Activated CD8-positive, alpha-beta T cell treated with anti-CD3 and anti-CD28 coated beads, Interleukin-2, amount 10 ng/mL, durations not matched to agents 7 days and 5 days (primary cell): ENCODE measurements around the gene SF3A1. TPM values are rescaled to one million over a fixed set of nuclear protein-coding genes. Genes with fewer than 3 reads are reported as not detected.
A peak's percentile ranks its signal among the peaks of the same experiment; 100 is the strongest.

Experiments
- ATAC-seq: fragments of 150-1000 bp; cut with Tn5 transposase; one replicate; pipeline ENCODE4 v1.10.0; 2021; ENCODE audit warnings: moderate library complexity
- CTCF ChIA-PET: fragments of 350-600 bp; sonication (Branson Sonifier 250); formaldehyde crosslinking; loops from one replicate; lab custom pipeline; 2021; ENCODE audit warnings: antibody characterized with exemption; lab: Charles Lee
- POLR2A ChIA-PET: fragments of 350-600 bp; sonication (Branson Sonifier 250); formaldehyde crosslinking; loops from one replicate; lab custom pipeline; 2021; ENCODE audit warnings: antibody characterized with exemption; lab: Charles Lee
- DNase-seq: peaks from one replicate; pipeline ENCODE4 v3.0.0-alpha.2; 2020
- H3K27ac Mint-ChIP-seq: one replicate; pipeline ENCODE4 v1.8.0; 2021; ENCODE audit warnings: mild to moderate bottlenecking, mixed read lengths
- H3K27me3 Mint-ChIP-seq: one replicate; pipeline ENCODE4 v1.8.0; 2021; ENCODE audit warnings: low read depth, mixed read lengths
- H3K36me3 Mint-ChIP-seq: one replicate; pipeline ENCODE4 v1.8.0; 2021; ENCODE audit warnings: low read depth, mixed read lengths
- H3K4me1 Mint-ChIP-seq: one replicate; pipeline ENCODE4 v1.8.0; 2021; ENCODE audit warnings: low read depth, mixed read lengths
- H3K4me3 Mint-ChIP-seq: one replicate; pipeline ENCODE4 v1.8.0; 2021; ENCODE audit warnings: mild to moderate bottlenecking, mixed read lengths
- H3K9me3 Mint-ChIP-seq: one replicate; pipeline ENCODE4 v1.8.0; 2022; ENCODE audit warnings: mixed read lengths; ENCODE audit not compliant: insufficient read depth
- total RNA-seq, 2 experiments: library from RNA; stranded (reverse); gene quantifications; one replicate each; pipeline ENCODE4 v1.2.3, GENCODE V29; 2021

SF3A1 gene
- total RNA-seq, 2 experiments from 2014 or later, result 211 to 246 TPM

DNA sequence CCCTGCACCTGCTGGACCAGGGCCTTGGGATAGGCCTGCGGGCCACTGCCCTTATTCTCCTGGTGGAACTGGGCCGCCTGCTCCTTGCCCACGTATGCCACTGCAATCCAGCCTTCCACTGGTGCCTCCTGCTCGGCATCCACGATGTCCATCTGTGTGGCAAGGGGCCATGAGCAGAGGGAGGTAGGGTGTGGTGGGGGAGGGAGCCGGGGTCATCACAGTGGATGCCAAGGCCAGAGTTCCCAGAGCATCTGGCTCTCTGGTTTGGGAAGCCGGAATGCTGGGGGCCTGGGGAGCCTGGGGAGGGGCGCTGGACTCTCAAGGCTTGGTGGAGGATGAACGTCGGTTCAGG lies 29.9 kb upstream of the SF3A1 start:
- no peaks in the 10 kb centered on the region for H3K27me3 Mint-ChIP-seq
- POLR2A ChIA-PET, result interaction anchor here (0.6 to 4.0 kb wide), 3 partner anchors 37 to 645 kb away, joined by 3 to 32 read pairs (median 4); partner anchors contain the start of gene CASTOR1
- H3K4me1 Mint-ChIP-seq, result peaks cover 26% of the 10 kb centered on the region
- H3K9me3 Mint-ChIP-seq, result no peaks in the 10 kb centered on the region
- no peaks in the 10 kb centered on the region for H3K36me3 Mint-ChIP-seq
- ATAC-seq, result no peak
- peak overlapping the region; percentile 68 for H3K27ac Mint-ChIP-seq
- peak overlapping the region; percentile 79 for H3K4me3 Mint-ChIP-seq
- no peak for DNase-seq
- CTCF ChIA-PET, result interaction anchor here (0.7 to 17.8 kb wide), 11 partner anchors 9 to 131 kb away, joined by 3 to 346 read pairs (median 3); partner anchors contain the start of genes CASTOR1 and SEC14L2

DNA sequence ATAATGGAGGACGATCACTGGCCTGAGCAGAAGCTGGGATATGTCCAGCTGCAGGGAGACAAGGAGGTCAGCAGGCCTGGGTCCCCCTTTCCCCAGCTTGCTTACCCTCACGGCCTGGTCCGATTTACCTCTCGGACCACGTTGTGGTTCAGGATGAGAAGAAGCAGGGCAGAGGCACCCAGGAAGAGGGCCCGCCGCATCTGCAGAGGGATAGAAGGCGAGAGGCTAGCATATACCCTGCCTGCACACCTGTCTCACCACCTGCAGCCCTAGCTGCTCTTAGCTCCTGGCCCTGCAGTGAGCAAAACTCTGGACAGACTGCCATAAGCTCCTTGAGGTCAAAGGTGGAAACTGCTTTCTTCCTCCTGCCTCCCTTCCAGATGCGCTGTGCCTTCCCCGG lies 29.2 kb upstream of the SF3A1 start:
- no peaks in the 10 kb centered on the region for H3K9me3 Mint-ChIP-seq
- H3K4me1 Mint-ChIP-seq, result peaks cover 20% of the 10 kb centered on the region
- DNase-seq, result no peak
- H3K36me3 Mint-ChIP-seq, result no peaks in the 10 kb centered on the region
- H3K4me3 Mint-ChIP-seq, result peak overlapping the region; percentile 79
- H3K27me3 Mint-ChIP-seq, result no peaks in the 10 kb centered on the region
- H3K27ac Mint-ChIP-seq, result no peak overlapping the region
- ChIA-PET CTCF (interaction anchor here (0.7 to 17.8 kb wide), 7 partner anchors 11 to 130 kb away, joined by 3 to 346 read pairs (median 3); partner anchors contain the start of genes CASTOR1, CCDC157, MTFP1 and SEC14L2), POLR2A (interaction anchor here (1.2 to 4.0 kb wide), 3 partner anchors 38 to 97 kb away, joined by 3 to 32 read pairs (median 4); partner anchors contain the start of gene CASTOR1)
- no peak for ATAC-seq

DNA sequence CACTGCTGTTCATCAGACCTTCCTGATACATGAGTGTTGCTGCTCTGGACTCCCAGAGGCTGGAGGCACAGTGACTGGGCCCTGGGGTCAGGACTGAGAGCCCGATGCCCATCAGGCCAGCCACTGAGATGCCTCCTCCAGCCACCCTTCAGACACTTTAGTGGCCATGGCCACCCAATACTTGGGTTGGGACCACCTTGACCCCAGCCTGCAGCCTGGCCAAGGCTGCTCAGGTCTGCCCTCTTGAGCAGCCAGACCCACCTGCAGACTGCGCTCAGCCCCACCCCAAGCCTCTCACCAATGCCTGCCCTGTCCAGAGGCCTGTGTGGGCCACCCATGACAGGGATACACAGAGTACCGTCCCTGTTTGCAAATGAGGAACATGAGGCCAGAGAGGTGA lies 26.4 kb upstream of the SF3A1 start:
- DNase-seq (no peak), ATAC-seq (no peak)
- Mint-ChIP-seq H3K9me3 (no peaks in the 10 kb centered on the region), H3K4me1 (peaks cover 15% of the 10 kb centered on the region), H3K36me3 (no peaks in the 10 kb centered on the region), H3K27ac (no peak overlapping the region), H3K27me3 (no peaks in the 10 kb centered on the region), H3K4me3 (no peak overlapping the region)
- CTCF ChIA-PET, result interaction anchor here (17.8 kb wide), 1 partner anchor 93 kb away, joined by 346 read pairs; the partner anchor contains the start of gene CASTOR1
- POLR2A ChIA-PET, result interaction anchor here (0.7 to 2.0 kb wide), 2 partner anchors 26 to 98 kb away, joined by 3 to 7 read pairs; partner anchors contain the start of genes CCDC157 and SF3A1

DNA sequence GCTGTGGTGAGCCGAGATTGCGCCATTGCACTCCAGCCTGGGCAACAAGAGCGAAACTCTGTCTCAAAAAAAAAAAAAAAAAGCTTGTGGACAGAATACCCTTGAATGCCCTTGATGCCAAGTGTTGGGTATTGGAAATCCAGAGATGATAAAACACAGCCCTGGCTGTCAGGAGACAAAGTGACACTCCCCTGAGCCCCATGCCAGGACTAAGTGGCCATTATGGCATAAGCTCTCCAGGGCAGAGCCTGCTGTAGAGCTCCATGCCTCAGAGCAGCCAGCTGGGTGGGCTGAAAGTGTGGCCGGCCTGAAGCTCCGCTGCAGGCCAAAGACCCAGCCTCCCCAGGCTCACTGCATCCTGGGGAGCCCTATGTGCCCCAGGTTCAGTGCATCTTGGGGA lies 25.6 kb upstream of the SF3A1 start:
- CTCF ChIA-PET, result interaction anchor here (1.9 to 17.8 kb wide), 3 partner anchors 8 to 94 kb away, joined by 9 to 346 read pairs (median 20); partner anchors contain the start of gene CASTOR1
- POLR2A ChIA-PET, result interaction anchor here (0.9 to 2.0 kb wide), 3 partner anchors 26 to 53 kb away, joined by 3 to 7 read pairs (median 4); partner anchors contain the start of genes CCDC157 and SF3A1
- H3K4me1 Mint-ChIP-seq, result peaks cover 11% of the 10 kb centered on the region
- no peaks in the 10 kb centered on the region for H3K9me3 Mint-ChIP-seq
- no peak for ATAC-seq
- DNase-seq, result no peak
- H3K27ac Mint-ChIP-seq, result no peak overlapping the region
- no peaks in the 10 kb centered on the region for H3K27me3 Mint-ChIP-seq
- no peaks in the 10 kb centered on the region for H3K36me3 Mint-ChIP-seq
- no peak overlapping the region for H3K4me3 Mint-ChIP-seq

DNA sequence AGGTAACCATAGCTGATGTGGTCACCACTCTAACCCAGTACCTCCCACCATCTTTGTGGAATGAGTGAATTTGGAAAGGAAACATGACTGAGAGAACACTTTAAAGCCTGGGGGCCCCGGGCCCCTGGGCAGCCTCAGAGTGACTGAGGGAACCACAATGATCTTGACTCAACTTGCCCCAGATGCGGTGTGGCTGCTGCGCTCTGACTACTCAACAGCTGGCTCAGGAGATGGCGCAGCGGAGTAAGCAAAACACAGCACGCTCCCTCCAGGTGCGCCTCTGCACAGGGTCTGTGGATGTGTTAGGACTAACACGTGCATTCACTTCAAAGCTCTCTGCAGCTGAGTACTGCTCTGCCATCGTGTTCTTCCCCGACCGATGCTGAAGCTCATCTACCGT lies 24.6 kb upstream of the SF3A1 start:
- CTCF ChIA-PET, result interaction anchor here (0.7 to 2.8 kb wide), 4 partner anchors 9 to 260 kb away, joined by 4 to 20 read pairs (median 8); partner anchors contain the start of gene CASTOR1
- H3K9me3 Mint-ChIP-seq, result no peaks in the 10 kb centered on the region
- DNase-seq (no peak), ATAC-seq (peak; percentile 18)
- no peak overlapping the region for H3K27ac Mint-ChIP-seq
- H3K36me3 Mint-ChIP-seq, result no peaks in the 10 kb centered on the region
- H3K4me1 Mint-ChIP-seq, result peaks cover 5% of the 10 kb centered on the region
- no peak overlapping the region for H3K4me3 Mint-ChIP-seq
- H3K27me3 Mint-ChIP-seq, result no peaks in the 10 kb centered on the region
- POLR2A ChIA-PET, result interaction anchor here (0.9 to 1.0 kb wide), 3 partner anchors 25 to 92 kb away, joined by 3 to 4 read pairs (median 4); partner anchors contain the start of genes CASTOR1, CCDC157 and SF3A1

DNA sequence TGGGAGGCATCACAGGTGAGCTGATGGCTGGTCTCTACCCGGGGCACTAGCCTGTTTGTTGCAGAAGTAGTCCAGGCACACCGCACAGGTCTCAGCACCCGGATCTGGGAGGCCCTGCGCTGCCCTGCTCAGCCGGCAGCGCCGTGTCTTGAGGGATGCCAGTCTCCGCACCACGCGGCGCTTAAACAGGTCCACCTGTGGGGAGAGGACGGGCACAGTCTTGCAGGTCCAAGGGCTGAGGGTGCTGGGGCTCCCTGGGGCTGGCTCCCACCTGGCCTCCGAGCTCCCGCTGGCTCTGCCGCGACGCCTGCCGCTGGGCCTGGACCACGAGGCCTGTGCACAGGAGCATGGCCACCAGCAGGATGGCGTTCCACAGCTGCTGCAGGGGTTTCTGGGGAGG lies 23.3 kb upstream of the SF3A1 start:
- H3K4me1 Mint-ChIP-seq, result no peaks in the 10 kb centered on the region
- H3K36me3 Mint-ChIP-seq, result no peaks in the 10 kb centered on the region
- no peak overlapping the region for H3K27ac Mint-ChIP-seq
- no peak for DNase-seq
- ChIA-PET POLR2A (no interaction called here), CTCF (interaction anchor here (2.8 kb wide), 1 partner anchor 92 kb away, joined by 20 read pairs; the partner anchor contains the start of gene CASTOR1)
- no peaks in the 10 kb centered on the region for H3K27me3 Mint-ChIP-seq
- H3K4me3 Mint-ChIP-seq, result no peak overlapping the region
- ATAC-seq, result no peak
- H3K9me3 Mint-ChIP-seq, result no peaks in the 10 kb centered on the region

DNA sequence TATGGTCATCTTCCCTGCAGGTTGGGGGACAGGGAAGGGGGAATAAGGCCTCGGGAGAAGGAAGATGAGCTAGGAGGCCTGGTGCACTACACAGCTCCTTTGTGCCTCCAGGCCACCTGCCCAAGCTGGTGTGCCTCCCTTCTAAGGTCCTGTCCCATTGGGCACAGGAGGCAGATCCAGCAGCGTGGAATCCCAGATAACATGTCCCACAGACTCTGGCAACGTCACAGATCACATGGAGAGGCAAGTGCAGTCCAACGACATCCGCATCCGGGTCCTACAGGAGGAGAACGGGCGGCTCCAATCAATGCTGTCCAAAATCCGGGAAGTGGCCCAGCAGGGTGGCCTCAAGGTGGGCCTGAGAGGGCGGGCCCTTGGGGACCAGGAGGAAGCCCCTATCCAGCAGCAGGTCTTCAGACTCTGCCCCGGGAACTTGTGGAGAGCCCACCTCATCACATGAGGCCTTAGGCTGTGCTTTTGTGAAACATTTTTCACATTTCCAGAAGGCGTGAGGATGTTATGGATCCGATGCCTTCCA lies 18.7 kb upstream of the SF3A1 start:
- ChIA-PET POLR2A (no interaction called here), CTCF (no interaction called here)
- DNase-seq (no peak), ATAC-seq (no peak)
- Mint-ChIP-seq H3K27ac (no peak overlapping the region), H3K9me3 (no peaks in the 10 kb centered on the region), H3K4me3 (no peak overlapping the region), H3K36me3 (no peaks in the 10 kb centered on the region), H3K27me3 (no peaks in the 10 kb centered on the region), H3K4me1 (no peaks in the 10 kb centered on the region)

DNA sequence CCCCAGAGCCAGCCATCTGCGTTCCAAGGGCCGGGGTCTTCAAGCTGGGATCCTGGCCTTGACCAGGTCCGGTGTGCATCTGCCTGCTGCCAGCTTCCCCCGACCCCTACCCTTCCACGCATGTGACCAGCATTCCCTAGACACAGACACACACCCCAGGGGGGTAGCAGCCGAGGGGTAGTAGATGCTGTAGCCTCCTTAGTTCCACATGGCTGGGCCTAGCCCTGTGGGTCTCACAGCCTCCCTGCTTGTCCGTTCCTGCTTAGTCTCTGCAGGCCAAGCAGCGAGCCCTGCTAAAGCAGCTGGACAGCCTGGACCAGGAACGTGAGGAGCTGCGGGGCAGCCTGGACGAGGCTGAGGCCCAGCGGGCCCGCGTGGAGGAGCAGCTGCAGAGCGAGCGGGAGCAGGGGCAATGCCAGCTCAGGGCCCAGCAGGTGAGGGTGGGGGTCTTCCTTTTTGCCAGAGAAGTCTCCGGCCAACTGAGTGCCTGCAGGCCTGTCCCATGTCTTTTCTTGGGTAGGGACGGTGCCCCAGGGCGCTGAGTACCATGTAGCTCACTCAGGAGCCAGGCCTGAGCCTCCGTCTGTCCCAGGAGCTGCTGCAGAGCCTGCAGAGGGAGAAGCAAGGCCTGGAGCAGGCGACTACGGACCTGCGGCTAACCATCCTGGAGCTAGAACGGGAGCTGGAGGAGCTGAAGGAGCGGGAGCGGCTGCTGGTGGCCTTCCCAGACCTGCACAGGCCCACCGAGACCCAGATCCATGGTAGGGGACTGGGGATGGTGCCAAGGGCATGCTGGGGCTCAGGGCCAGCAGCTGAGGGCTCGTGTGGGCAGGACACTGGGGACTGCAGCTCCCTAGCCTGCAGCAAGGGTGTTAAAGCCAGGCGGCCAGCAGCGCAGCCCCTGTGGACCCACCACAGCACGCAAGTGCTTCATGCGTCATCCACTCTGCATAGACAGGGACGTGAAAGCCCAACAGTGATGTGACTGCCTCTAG lies 16.9 kb upstream of the SF3A1 start:
- no peaks in the 10 kb centered on the region for H3K27me3 Mint-ChIP-seq
- H3K36me3 Mint-ChIP-seq, result no peaks in the 10 kb centered on the region
- no peaks in the 10 kb centered on the region for H3K4me1 Mint-ChIP-seq
- ChIA-PET CTCF (interaction anchor here (1.4 kb wide), 1 partner anchor 86 kb away, joined by 6 read pairs; no protein-coding TSS in a partner anchor), POLR2A (interaction anchor here (1.1 kb wide), 1 partner anchor 108 kb away, joined by 4 read pairs; no protein-coding TSS in a partner anchor)
- no peak overlapping the region for H3K4me3 Mint-ChIP-seq
- no peak for ATAC-seq
- DNase-seq, result no peak
- H3K9me3 Mint-ChIP-seq, result no peaks in the 10 kb centered on the region
- H3K27ac Mint-ChIP-seq, result no peak overlapping the region

DNA sequence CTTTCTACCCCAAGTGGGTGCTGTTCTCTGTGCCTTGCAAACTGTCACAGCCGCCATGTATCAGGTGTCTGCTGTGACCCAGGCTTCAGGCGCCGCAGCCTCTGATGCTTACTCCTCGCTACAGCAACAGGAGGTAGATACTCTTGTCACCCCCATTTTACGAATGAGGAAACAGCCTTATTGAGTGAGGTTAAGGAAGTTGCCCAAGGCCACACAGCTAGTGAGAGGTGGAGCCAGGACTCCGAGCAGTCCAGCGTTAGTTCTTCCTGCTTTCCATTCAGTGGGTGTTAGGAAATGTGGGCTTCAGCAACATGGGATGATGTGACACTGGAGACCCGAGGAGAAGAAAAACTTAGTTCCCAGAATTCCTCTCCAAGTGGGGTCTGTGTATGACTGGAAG lies 16.2 kb upstream of the SF3A1 start:
- no peak for DNase-seq
- H3K9me3 Mint-ChIP-seq, result no peaks in the 10 kb centered on the region
- ChIA-PET CTCF (interaction anchor here (1.4 kb wide), 1 partner anchor 85 kb away, joined by 6 read pairs; no protein-coding TSS in a partner anchor), POLR2A (interaction anchor here (1.1 kb wide), 1 partner anchor 108 kb away, joined by 4 read pairs; no protein-coding TSS in a partner anchor)
- no peaks in the 10 kb centered on the region for H3K4me1 Mint-ChIP-seq
- H3K27ac Mint-ChIP-seq, result no peak overlapping the region
- H3K36me3 Mint-ChIP-seq, result no peaks in the 10 kb centered on the region
- H3K4me3 Mint-ChIP-seq, result no peak overlapping the region
- ATAC-seq, result no peak
- H3K27me3 Mint-ChIP-seq, result no peaks in the 10 kb centered on the region

DNA sequence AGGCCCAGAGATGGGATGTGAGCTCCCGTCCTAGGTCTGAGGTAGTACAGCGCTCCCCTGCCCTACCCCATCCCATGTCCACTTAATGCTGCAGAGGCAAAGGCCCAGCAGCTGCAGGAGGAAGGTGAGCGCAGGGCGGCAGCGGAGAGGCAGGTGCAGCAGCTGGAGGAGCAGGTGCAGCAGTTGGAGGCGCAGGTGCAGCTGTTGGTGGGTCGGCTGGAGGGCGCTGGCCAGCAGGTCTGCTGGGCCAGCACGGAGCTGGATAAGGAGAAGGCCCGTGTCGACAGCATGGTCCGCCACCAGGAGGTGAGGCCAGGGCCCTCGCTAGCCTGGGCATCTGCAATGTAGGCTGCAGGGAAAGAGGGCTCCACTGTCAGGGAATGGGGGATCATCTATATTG lies 15.3 kb upstream of the SF3A1 start:
- H3K4me1 Mint-ChIP-seq, result no peaks in the 10 kb centered on the region
- no peak overlapping the region for H3K27ac Mint-ChIP-seq
- no peaks in the 10 kb centered on the region for H3K27me3 Mint-ChIP-seq
- CTCF ChIA-PET, result no interaction called here
- H3K36me3 Mint-ChIP-seq, result no peaks in the 10 kb centered on the region
- H3K4me3 Mint-ChIP-seq, result no peak overlapping the region
- POLR2A ChIA-PET, result no interaction called here
- ATAC-seq, result no peak
- no peak for DNase-seq
- no peaks in the 10 kb centered on the region for H3K9me3 Mint-ChIP-seq

DNA sequence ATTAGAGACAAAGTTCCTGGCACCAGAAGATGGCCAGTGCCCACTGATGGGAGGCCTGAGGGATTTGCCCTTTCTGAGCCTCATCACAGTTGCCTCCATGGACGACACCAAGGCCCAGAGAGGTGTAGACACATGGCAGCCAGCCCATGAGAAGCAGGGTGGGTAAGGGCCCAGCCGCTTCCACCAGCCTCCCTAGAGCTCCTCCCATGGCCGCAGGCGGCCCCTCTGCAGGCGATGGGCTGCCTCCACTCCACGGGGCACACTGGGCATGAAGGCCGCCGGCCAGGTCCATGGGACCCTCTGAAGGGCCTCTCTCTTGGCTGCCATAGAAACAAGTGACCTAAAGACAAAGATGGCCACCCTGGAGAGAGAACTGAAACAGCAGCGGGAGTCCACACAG lies 14.6 kb upstream of the SF3A1 start:
- Mint-ChIP-seq H3K4me3 (no peak overlapping the region), H3K9me3 (no peaks in the 10 kb centered on the region), H3K27ac (no peak overlapping the region), H3K4me1 (no peaks in the 10 kb centered on the region), H3K27me3 (no peaks in the 10 kb centered on the region), H3K36me3 (no peaks in the 10 kb centered on the region)
- no peak for ATAC-seq
- POLR2A ChIA-PET, result no interaction called here
- CTCF ChIA-PET, result no interaction called here
- no peak for DNase-seq
